HepG2 (cell line): ENCODE measurements around the gene DGKG. TPM values are rescaled to one million over a fixed set of nuclear protein-coding genes. Genes with fewer than 3 reads are reported as not detected.

Source experiments
- ATM ChIP-seq: fragments of 450-650 bp; IDR thresholded peaks from 2 replicates; pipeline ENCODE4 v1.7.1; 2017; ENCODE audit warnings: mild to moderate bottlenecking, borderline replicate concordance
- BRD4 ChIP-seq: sonication (generic); formaldehyde crosslinking; IDR thresholded peaks from 2 replicates; pipeline ENCODE4 v1.4.0; 2020; ENCODE audit warnings: missing genetic modification reagents
- GFI1 ChIP-seq: sonication (generic); formaldehyde crosslinking; IDR thresholded peaks from 2 replicates; pipeline ENCODE4 v1.5.0; 2020; ENCODE audit warnings: missing genetic modification reagents, mild to moderate bottlenecking, borderline replicate concordance
- HNF4G ChIP-seq, 2 experiments: sonication (generic) in 1 of 2; formaldehyde crosslinking in 1 of 2; IDR thresholded peaks; 2 replicates each; pipeline versions ENCODE4 v1.4.0 to v1.6.1; 2011 to 2020; ENCODE audit warnings: borderline replicate concordance in 2 of 2, low read depth in 2 of 2, mild to moderate bottlenecking in 2 of 2, low read length in 1 of 2, missing genetic modification reagents in 1 of 2, moderate library complexity in 1 of 2
- KMT2B ChIP-seq: IDR thresholded peaks from 2 replicates; pipeline ENCODE4 v1.6.1; 2016; ENCODE audit warnings: missing genetic modification reagents, missing compliant biosample characterization
- MBNL3 ChIP-seq: fragments of 250-450 bp; sonication (Bioruptor Pico); conservative IDR thresholded peaks from 2 replicates; pipeline ENCODE4 v1.8.0; 2022; ENCODE audit warnings: mild to moderate bottlenecking, inconsistent platforms
- PCBP2 ChIP-seq: fragments of 200-400 bp; formaldehyde crosslinking; optimal IDR thresholded peaks from 2 replicates; pipeline ENCODE3; 2018; ENCODE audit warnings: low read length, low read depth; ENCODE audit not compliant: poor library complexity, severe bottlenecking
- RAD21 ChIP-seq: fragments of 450-650 bp; formaldehyde crosslinking; IDR thresholded peaks from 2 replicates; pipeline ENCODE4 v1.5.0; 2020; ENCODE audit warnings: mild to moderate bottlenecking
- REL ChIP-seq: sonication (generic); formaldehyde crosslinking; conservative IDR thresholded peaks from 2 replicates; pipeline ENCODE4 v1.8.0; 2022; ENCODE audit warnings: mild to moderate bottlenecking, missing genetic modification reagents, moderate library complexity
- SP1 ChIP-seq, 2 experiments: fragments of 450-650 bp in 1 of 2; sonication (generic) in 1 of 2; formaldehyde crosslinking in 1 of 2; IDR thresholded peaks; 2 replicates each; pipeline versions ENCODE4 v1.4.0 to v1.6.1; 2016 to 2020; ENCODE audit warnings: missing genetic modification reagents in 1 of 2
- TAF1 ChIP-seq: sonication (generic); formaldehyde crosslinking; IDR thresholded peaks from 2 replicates; pipeline ENCODE4 v1.4.0; 2020; ENCODE audit warnings: missing genetic modification reagents
- ZBTB7A ChIP-seq: sonication (generic); formaldehyde crosslinking; IDR thresholded peaks from 2 replicates; pipeline ENCODE4 v1.8.0; 2022; ENCODE audit warnings: mild to moderate bottlenecking, missing genetic modification reagents
- ZBTB7B ChIP-seq: sonication (generic); formaldehyde crosslinking; IDR thresholded peaks from 2 replicates; pipeline ENCODE4 v1.4.0; 2020; ENCODE audit warnings: missing genetic modification reagents
- ZSCAN22 ChIP-seq: sonication (generic); formaldehyde crosslinking; IDR thresholded peaks from 2 replicates; pipeline ENCODE4 v1.4.0; 2020; ENCODE audit warnings: mild to moderate bottlenecking, missing genetic modification reagents
- polyA plus RNA-seq, 8 experiments: library from polyadenylated mRNA; depleted of rRNA in 3 of 8; stranded (reverse) in 7 of 8; unstranded in 1 of 8; fragments of >200 nt; fragmentation: Illumina TruSeq in 4 of 8; extraction: Trizol in 4 of 8; gene quantifications; 2 replicates each; pipeline versions ENCODE4 v1.2.1 to v1.2.3, GENCODE V29; 2011 to 2016; ENCODE audit warnings: low read depth in 4 of 8, missing spikeins in 1 of 8, mixed read lengths in 1 of 8; ENCODE audit not compliant: insufficient read depth in 1 of 8
- total RNA-seq, 5 experiments: library from RNA; depleted of rRNA; stranded (reverse); fragments of >200 nt; fragmentation: Illumina TruSeq; extraction: Trizol; gene quantifications; 2 replicates each; pipeline ENCODE4 v1.2.3, GENCODE V29; 2016; ENCODE audit warnings: low read depth in 1 of 5
- TF ChIP-seq, protein P1 (sequence below): IDR thresholded peaks from 2 replicates; pipeline ENCODE4 v1.6.1; 2016; ENCODE audit warnings: missing biosample characterization, missing genetic modification reagents, low read depth
- TF ChIP-seq, protein P2 (sequence below): sonication (generic); formaldehyde crosslinking; IDR thresholded peaks from 2 replicates; pipeline ENCODE4 v1.5.0; 2020; ENCODE audit warnings: missing genetic modification reagents
- TF ChIP-seq, protein P3 (sequence below): sonication (generic); formaldehyde crosslinking; IDR thresholded peaks from 2 replicates; pipeline ENCODE4 v1.5.1; 2020; ENCODE audit warnings: mild to moderate bottlenecking, missing genetic modification reagents, moderate library complexity
- TF ChIP-seq, protein P4 (sequence below): sonication (generic); formaldehyde crosslinking; IDR thresholded peaks from 2 replicates; pipeline ENCODE4 v1.8.0; 2022; ENCODE audit warnings: missing genetic modification reagents, low read depth, mild to moderate bottlenecking, borderline replicate concordance
- TF ChIP-seq, protein P5 (sequence below): sonication (generic); formaldehyde crosslinking; IDR thresholded peaks from 2 replicates; pipeline ENCODE4 v1.8.1; 2022; ENCODE audit warnings: mild to moderate bottlenecking, missing genetic modification reagents

Gene DGKG
- total and polyA plus RNA-seq, 2 of the 13 experiments (the other 11 are each of a cell fraction or from before 2014, with no cell fraction given) = 3.8 to 6.2 TPM

DNA sequence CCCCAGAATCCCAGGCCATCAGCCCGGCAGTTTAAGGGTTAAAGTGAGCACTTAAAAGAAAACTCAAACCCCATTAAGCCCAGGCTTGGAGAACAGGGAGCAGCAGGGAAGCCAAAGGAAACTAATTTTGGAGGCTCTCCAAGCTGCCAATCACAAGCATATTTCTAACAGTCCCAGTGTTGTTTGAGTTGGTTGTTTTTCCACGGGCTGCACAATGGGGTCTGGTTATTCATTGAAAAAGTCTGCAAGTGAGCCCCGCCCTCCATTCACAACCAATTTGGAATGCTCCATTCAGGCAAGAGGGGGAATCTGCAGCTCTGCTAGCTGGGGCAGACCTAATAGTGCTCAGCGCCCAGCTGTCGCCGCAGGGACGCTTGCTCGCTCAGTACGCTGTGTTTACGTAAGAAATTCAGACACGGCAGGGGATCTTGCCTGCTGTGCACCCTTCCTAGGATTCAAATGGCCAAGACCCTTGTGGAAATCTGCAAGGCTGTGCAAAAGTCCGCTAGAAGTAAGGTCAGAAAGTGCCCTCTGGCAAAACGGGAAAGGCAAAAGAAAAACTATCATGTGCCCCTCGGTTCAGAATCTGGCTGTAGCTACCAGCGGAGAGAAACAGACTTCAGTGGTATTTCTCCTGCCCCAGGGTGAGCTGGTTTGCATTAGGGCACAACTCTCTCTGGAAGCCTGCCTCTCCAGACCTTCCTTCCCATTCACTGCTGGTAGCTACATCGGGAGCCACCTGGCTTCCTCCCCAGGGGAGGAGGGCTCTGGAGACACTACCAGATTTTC, 264.2 kb downstream of the DGKG start (continued):
- TF ChIP-seq MBNL3 (CRISPR knock-in tag) (no peak), TAF1 (CRISPR knock-in tag) (peak; percentile 66), ZBTB7B (CRISPR knock-in tag) (0 out of 2 replicates have a peak, but pooled peaks have one; percentile 23), HNF4G (IDR thresholded peaks at IDR 0.05; ENCODE audit: borderline replicate concordance, low read depth, low read length) (no peak), HNF4G (CRISPR knock-in tag; IDR thresholded peaks at IDR 0.05; ENCODE audit: borderline replicate concordance, low read depth) (no peak), RAD21 (0 out of 2 replicates have a peak, but pooled peaks have one; percentile 13), SP1 (IDR thresholded peaks at IDR 0.05) (no peak), SP1 (CRISPR knock-in tag; IDR thresholded peaks at IDR 0.05) (peak; percentile 54; the same call in 1 of the 2 replicates), KMT2B (CRISPR knock-in tag) (no peak; the same call in 1 of the 2 replicates), PCBP2 (no peak), ZSCAN22 (CRISPR knock-in tag) (no peak), ZBTB7A (CRISPR knock-in tag) (0 out of 2 replicates have a peak, but pooled peaks have one; percentile 38), REL (no peak), ATM (no peak), BRD4 (CRISPR knock-in tag) (no peak), GFI1 (peak; percentile 55; the same call in 1 of the 2 replicates)
- TF ChIP-seq, protein P1, sequence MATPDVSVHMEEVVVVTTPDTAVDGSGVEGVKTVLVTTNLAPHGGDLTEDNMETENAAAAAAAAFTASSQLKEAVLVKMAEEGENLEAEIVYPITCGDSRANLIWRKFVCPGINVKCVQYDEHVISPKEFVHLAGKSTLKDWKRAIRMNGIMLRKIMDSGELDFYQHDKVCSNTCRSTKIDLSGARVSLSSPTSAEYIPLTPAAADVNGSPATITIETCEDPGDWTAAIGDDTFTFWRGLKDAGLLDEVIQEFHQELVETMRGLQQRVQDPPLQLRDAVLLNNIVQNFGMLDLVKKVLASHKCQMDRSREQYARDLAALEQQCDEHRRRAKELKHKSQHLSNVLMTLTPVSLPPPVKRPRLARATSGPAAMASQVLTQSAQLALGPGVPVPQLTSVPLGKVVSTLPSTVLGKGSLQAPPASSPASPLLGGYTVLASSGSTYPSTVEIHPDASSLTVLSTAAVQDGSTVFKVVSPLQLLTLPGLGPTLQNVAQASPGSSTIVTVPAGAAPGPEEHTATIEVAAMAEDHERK (CRISPR knock-in tag) = no peak
- TF ChIP-seq, protein P2, sequence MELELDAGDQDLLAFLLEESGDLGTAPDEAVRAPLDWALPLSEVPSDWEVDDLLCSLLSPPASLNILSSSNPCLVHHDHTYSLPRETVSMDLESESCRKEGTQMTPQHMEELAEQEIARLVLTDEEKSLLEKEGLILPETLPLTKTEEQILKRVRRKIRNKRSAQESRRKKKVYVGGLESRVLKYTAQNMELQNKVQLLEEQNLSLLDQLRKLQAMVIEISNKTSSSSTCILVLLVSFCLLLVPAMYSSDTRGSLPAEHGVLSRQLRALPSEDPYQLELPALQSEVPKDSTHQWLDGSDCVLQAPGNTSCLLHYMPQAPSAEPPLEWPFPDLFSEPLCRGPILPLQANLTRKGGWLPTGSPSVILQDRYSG (CRISPR knock-in tag) = no peak
- TF ChIP-seq, protein P3, sequence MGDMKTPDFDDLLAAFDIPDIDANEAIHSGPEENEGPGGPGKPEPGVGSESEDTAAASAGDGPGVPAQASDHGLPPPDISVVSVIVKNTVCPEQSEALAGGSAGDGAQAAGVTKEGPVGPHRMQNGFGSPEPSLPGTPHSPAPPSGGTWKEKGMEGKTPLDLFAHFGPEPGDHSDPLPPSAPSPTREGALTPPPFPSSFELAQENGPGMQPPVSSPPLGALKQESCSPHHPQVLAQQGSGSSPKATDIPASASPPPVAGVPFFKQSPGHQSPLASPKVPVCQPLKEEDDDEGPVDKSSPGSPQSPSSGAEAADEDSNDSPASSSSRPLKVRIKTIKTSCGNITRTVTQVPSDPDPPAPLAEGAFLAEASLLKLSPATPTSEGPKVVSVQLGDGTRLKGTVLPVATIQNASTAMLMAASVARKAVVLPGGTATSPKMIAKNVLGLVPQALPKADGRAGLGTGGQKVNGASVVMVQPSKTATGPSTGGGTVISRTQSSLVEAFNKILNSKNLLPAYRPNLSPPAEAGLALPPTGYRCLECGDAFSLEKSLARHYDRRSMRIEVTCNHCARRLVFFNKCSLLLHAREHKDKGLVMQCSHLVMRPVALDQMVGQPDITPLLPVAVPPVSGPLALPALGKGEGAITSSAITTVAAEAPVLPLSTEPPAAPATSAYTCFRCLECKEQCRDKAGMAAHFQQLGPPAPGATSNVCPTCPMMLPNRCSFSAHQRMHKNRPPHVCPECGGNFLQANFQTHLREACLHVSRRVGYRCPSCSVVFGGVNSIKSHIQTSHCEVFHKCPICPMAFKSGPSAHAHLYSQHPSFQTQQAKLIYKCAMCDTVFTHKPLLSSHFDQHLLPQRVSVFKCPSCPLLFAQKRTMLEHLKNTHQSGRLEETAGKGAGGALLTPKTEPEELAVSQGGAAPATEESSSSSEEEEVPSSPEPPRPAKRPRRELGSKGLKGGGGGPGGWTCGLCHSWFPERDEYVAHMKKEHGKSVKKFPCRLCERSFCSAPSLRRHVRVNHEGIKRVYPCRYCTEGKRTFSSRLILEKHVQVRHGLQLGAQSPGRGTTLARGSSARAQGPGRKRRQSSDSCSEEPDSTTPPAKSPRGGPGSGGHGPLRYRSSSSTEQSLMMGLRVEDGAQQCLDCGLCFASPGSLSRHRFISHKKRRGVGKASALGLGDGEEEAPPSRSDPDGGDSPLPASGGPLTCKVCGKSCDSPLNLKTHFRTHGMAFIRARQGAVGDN (CRISPR knock-in tag) = peak; percentile 83
- TF ChIP-seq, protein P4, sequence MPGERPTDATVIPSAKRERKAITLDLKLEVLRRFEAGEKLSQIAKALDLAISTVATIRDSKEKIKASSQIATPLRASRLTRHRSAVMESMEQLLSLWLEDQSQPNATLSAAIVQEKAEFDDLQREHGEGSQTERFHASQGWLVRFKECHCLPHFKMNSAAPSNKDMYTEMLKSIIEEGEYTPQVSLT (CRISPR knock-in tag) = no peak
- TF ChIP-seq, protein P5, sequence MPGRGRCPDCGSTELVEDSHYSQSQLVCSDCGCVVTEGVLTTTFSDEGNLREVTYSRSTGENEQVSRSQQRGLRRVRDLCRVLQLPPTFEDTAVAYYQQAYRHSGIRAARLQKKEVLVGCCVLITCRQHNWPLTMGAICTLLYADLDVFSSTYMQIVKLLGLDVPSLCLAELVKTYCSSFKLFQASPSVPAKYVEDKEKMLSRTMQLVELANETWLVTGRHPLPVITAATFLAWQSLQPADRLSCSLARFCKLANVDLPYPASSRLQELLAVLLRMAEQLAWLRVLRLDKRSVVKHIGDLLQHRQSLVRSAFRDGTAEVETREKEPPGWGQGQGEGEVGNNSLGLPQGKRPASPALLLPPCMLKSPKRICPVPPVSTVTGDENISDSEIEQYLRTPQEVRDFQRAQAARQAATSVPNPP (CRISPR knock-in tag) = no peak
